ENCODE results near the gene GALR2.
"Not testable (repeated sequence)": the region's sequence is repeated elsewhere in the genome, so short reads cannot be mapped to it uniquely, and the experiment has no call there.

GALR2 gene, protein sequence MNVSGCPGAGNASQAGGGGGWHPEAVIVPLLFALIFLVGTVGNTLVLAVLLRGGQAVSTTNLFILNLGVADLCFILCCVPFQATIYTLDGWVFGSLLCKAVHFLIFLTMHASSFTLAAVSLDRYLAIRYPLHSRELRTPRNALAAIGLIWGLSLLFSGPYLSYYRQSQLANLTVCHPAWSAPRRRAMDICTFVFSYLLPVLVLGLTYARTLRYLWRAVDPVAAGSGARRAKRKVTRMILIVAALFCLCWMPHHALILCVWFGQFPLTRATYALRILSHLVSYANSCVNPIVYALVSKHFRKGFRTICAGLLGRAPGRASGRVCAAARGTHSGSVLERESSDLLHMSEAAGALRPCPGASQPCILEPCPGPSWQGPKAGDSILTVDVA

DNA sequence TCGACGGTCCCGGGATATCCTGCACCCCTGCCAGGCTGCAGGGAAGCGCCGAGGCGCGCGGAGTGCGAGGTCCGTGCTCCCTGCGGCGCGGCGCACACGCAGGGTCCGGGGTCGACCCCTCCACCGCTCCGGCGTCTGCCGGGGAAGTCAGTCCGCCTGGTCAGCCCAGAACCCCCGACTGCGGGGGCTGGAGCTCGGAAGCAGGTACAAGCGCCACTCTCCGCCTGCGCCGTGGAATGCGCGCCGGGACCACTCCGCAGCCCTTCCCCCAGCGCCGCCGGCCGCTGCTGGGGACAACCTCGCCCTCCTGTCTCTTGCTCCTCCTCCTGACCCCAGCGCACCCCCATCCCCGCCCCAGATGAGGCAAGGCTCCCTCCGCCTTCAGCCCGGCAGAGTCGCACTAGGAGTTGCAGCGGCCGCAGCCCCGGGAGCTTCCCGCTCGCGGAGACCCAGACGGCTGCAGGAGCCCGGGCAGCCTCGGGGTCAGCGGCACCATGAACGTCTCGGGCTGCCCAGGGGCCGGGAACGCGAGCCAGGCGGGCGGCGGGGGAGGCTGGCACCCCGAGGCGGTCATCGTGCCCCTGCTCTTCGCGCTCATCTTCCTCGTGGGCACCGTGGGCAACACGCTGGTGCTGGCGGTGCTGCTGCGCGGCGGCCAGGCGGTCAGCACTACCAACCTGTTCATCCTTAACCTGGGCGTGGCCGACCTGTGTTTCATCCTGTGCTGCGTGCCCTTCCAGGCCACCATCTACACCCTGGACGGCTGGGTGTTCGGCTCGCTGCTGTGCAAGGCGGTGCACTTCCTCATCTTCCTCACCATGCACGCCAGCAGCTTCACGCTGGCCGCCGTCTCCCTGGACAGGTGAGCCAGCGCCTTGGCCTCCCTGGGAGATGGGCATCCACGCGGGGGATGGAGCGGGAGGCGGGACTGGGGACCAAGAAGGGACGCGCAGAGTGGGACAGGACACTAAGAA is at the start of gene GALR2:
GALR2 (plus strand) TSS at position 392 of the 974 bp plus-strand sequence; CDS start at position 495, 103 bp downstream.
- DNase-seq: no peak

DNA sequence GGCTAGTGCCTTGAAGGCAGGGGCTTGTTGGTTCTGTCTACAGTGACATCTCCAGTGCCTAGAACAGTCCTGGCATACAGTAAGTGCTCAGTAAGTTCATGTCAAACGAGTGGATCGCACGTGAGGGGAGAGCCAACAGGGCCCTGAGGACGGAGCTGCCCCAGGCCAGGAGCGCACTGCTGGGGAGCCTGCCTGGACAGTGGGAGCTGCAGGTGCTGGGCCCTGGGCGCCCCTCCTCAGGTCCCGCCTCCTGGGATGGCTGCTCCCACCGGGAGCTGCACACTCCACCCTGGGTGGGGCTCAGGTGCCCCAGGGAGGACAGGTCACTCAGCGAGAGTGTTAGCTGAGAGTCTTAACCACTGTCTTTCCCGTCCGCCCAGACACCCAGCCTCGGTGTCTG is 49.3 kb upstream of the GALR2 start:
- DNase-seq: no peak

DNA sequence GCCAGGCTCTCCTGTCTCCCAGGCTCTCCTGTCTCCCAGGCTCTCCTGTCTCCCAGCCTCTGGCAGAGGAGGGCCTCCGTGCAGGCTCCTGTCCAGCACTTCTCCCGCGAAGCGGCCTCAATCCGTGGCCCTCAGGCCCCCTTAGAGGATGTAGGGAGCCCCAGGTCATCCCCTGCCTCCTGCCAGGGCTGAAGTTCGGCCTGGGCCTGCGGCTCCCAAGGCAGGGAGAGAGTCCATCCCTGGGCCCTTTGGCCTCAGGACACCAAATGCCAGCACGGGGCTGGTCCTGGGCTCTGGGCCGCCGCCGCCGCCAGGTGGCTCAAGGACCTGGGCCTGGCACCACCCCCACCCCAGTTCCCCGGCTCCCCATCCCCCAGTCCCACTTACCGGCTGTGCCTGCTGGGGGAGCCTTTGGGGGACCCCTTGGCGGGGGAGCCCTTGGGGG is 47.8 kb upstream of the GALR2 start:
- no peak for DNase-seq

DNA sequence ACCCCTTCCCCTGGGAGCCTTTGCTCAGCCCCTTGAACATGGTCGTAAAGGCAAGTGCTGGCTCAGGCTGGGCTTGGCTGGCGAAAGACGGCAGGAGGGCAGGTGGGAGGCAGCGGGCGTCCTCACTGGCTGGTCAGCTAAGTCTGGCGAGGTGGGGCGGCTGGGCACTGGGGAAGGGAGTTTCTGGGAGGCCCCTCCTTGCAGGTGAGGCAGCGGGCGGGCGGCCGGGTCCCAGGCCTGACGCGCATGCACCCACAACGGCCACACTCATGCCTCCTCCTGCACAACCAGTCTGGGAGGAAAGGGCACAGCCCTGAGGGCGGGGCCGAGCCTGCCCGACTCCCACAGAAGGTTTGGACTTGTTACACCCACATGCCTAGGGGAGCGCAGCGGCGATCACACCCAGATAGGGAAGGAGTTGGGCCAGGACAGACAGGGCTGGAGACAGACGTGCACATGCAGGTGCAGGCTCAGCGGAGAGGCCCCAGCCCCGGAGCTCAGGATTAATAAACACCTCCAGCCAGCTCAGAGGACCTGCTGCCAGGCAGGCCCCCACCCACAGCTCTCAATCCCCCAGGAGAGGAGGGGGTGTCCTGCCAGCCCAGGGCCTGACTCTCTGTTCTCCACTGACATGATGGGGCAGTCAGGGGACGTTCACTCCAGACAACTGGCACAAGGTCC is 47.3 kb upstream of the GALR2 start, which contains the start of gene EVPL:
EVPL (minus strand) TSS at position 148 of the 681 bp plus-strand sequence; CDS start at position 40, 108 bp downstream.
- DNase-seq: no peak

DNA sequence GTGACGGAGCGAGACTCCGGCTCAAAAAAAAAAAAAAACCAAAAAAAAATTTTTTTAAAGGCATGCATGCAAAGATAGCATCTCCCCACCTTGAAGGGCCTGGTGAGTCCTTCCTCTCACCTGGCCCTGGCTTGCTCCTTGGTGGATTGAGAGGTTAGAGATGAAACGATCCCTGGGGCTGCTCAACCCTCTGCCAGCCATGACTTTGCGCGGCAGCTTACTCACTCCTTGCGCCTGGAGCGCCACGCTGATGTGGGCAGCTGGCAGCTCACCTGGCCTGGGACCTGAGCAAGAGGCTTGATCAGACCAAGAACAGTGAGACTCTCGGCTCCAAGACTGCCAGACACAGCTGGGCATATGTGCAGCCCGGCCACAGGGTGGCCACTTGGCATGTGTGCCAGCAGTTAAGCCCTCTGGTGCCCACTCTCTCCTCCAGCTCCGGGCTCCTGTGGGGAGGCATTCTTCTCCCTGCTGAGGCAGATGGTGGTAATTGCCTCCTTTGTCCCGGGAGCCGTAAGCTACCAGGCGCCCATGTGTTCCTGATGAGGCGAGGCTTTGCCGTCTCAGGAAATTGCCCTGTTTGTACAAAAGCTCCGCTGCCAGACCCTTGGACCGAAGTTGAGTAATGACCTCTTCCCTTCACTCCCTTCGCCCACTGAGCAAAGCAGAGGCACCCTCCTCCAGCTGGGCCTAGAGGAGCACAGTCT is 42.4 kb upstream of the GALR2 start:
- no peak for DNase-seq

DNA sequence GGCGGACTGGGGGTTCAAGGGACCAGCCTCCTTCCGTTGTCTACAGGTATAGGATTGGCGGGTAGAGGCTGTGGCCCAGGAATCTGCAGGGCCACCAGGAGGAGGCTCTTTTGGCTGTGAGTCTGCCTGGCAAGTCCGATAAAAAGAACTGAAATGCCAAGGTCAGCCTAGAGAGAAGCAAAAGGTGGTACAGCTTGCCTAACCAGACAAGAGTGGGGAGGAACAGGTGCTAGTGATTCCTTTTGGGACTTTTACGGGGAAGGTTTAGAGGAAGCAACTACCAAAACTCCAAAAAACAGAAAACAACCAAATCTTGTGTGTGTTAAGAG is 41.8 kb upstream of the GALR2 start:
- no peak for DNase-seq

DNA sequence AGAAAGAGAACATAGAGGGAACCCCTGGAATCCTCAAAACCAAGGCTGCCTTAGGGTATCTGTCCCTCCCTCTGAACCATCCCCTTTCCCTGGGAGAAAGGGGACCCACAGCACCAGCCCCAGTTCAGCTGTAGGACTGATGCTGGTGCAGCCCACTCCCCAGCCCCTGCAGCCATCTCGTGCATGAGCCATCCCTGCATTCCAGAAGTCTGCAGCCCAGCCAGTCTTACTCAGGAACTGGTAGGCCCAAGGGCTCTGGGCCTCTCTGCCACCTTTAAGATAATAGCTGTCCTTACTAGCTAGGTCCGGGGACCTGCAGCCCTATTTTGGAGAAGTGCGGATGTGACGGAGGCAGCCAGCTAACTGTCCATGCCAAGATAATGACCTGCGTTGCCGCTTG is 41.4 kb upstream of the GALR2 start:
- DNase-seq: no peak

DNA sequence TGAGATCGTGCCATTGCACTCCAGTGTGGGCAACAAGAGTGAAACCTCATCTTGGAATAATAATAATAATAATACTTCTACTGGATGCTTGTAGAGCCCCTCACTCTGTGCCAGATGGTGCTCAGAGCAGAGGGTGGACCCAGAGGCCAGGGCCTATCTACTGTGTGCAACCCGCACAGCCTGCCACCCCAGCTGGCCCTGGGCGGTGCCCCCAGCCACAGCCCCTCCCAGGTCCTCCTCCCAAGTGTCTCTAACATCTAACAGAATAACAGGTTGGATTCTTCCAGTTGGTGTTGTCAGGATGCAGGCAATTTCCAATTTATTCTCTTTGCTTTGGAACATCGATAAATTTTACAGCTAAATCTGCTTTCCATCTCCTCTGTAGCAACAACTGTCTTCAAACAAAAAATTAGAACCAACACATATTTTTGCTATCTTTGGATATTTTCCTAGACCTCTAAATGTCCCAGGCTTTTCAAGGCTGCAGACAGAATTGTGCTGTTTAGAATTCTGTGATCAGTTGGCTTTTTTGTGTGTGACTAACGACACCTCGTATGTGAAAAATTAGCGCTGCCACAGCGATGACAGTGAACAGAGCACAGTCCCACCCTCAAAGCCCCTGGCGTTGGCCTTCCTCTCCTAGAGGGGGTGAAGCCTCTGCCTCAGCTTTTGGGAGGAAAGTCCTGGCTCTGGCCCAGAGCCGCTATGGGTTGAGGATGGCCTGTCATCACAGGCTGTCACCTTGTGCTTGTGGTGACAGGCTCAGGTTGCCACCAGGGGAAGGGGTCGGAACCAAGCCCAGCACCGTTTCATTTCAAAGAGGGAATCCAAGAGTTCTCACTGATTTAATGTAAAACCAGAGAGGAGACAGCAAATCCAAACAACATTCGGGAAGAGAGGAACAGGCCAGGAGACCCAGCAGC is 39.9 kb upstream of the GALR2 start:
- no peak for DNase-seq

DNA sequence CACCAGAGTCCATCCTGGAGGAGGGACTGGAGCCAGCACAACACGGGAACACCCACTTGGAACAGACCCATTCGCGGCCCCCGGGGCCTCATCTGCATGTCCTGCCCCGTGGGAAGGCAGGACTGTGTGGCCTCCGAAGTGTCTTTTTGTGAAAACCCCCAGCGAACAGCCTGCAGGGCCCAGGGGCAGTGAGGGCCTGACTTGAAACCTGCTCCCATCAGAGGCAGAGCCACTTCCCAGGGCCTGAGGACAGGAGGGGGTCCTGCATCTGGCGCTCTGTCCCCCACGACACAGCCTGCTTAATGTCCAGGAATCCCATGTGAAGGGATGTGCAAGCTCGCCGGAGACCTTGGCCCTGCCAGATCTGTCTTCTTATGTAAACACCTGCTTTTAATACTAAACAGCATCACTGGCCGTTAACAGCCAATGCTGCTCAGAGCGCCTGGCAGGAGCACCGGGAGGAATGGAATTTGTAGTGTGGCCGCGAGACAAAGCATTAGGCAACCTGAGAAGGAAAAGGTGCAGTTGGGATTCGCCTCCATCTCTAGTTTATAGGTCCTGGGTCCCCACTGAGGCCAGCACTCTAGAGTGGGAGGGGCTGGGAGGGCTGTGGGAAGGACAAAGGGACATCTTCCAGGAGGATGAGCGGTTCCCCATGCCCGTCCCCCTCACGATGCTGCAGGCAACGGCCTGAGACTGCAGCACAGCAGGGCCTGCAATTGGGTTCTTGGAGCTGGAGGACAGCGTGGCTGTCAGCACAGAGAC is 37.9 kb upstream of the GALR2 start:
- DNase-seq: no peak

DNA sequence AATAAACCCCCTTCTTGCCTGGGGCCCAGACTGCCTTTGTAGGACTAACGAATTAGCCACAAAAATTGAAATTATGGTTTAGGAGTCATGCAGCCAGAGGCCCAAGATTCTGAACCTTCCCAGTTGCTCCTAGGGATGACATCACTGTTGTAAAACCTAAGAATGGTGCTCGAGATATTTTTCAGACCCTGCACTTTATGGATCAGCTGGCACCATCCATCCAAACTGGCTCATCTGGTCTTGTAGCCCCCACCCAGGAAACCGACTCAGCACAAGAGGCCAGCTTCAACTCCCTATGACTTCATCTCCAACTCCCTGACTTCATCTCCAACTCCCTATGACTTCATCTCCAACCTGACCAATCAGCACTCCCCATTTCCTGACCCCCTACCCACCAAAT is 36.5 kb upstream of the GALR2 start:
- DNase-seq: no peak

DNA sequence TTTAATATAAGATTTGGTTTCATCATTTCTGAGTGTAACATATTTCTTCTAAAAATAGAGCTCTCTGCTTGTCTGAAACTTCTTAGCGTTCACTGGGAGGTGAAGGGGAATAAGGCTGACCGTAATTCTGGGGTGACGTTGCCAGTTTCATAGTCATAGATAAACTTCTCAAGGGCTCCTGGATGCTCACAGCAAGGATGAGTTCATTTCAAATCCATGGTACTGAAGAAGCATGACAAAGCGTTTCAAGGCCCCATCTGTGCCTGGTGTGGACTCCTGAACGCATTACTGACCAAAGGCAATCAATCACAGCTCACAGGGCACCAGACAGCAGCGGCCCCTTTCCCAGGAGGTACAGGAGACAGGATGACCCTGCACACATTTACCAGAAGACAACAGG is 35.5 kb upstream of the GALR2 start:
- DNase-seq: no peak

DNA sequence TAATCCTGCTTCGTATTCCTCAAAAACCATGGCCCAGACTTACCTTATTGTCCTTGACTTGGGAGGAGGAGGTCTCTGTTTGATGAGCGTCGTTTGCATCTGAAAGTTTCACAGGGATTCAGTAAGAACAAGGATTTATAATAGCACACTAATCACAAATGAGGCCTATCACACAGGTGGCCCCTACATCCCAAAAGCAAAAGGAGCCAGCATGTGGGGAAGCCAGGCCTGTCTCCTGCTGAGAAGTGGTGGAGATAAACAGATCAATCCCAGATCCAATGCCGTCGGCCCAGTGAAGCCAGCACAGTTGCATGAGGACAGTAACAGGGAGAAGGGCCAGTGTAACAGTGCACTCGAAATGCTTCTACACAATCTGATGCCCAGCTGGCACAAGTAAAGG is 34.2 kb upstream of the GALR2 start:
- DNase-seq: no peak

DNA sequence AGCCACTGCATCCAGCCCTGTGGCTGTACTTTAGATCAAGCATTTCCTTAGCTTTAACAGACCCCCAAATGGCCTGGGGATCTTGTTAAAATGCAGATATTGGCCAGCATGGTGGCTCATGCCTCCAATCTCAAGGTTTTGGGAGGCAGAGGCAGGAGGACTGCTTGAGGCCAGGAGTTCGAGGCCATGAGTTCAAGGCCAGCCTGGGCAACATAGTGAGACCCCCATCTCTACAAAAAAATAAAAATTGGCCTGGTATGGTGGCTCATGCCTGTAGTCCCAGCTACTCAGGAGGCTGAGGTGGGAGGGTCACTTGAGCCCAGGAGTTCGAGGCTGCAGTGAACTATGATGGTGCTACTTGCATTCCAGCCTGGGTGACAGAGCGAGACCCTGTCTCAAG is 31.7 kb upstream of the GALR2 start:
- not testable (repeated sequence) for DNase-seq

DNA sequence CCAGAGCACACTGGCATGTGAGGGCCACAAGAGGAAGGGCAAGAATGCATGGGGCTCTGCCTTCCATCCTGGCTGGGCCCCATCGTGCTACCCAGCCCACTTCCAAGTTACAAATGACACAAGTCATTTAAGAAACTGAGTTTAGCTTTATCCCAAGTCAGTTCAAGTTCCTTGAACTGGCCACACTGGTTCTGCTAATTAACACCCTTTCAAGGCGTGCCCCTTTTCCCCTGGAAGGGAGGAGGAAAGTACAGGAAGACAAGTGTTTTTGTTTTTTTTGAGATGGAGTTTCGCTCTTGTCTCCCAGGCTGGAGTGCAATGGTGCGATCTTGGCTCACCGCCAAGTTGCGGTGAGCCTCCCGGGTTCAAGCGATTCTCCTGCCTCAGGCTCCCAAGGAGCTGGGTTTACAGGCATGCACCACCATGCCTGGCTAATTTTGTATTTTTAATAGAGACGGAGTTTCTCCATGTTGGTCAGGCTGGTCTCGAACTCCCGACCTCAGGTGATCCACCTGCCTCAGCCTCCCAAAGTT is 30.0 kb upstream of the GALR2 start:
- not testable (repeated sequence) for DNase-seq

DNA sequence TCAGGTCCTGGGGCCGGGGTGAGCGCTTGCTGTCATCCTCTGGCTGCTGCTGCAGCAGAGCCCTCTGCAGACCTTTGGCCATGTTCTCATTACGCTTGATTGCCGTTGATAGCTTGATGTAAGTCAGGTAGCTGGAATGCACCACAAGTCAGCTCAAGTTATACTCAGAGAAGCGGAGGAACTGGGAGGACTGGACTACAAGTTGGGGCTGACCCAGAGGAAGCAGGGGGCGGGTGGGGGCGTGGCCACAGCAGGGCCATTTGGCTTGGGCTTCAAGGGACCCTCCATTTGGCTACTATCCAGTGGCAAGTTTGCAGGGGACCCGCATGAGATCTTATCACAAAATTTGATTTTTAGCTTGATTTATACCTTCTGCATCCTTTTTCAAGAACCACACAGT is 28.5 kb upstream of the GALR2 start:
- no peak for DNase-seq

DNA sequence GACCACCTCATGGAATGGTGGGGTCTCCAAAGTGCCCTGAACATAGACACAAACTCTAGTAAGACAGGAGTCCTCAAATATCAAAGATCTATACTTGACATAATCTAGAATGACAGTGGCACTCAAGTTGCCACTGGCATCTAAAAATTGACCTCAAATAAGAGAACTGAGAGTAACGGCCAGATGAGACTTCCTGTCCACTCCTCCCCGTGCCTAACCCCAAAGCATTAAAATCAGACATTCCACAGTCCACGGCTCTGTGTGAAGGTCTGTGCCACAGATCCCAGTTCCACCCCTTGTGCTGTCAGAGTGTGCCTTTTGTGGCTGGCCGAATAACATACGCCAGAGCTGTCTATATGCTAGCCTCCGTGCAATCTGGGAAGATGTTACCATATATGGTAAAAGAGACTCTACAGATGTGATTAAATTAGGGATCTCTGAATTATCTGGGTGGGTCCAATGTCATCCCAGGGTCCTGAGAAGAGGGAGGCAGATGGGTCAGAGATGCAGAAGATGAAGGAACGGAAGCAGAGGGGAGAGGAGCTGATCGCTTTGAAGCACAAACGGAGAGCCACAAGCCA is 26.5 kb upstream of the GALR2 start:
- no peak for DNase-seq

DNA sequence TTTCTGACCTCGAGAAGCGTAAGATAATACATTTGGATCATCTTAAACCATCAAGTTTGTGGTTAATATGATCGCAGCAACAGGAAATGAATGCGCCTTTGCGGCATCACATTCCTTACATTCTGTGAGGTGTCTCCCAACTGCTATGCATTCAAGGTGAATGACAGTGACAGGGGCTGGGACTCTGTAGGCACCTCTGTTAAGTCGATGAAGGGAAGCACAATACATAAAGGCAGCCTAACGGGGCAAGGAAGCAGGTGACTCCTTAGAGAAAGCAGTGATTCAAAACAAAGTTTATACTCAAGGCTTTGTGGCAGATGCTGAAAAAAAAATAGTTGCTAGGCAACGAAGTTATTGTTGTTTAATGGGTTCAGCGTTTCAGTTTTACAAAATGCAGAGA is 25.9 kb upstream of the GALR2 start:
- DNase-seq: no peak

DNA sequence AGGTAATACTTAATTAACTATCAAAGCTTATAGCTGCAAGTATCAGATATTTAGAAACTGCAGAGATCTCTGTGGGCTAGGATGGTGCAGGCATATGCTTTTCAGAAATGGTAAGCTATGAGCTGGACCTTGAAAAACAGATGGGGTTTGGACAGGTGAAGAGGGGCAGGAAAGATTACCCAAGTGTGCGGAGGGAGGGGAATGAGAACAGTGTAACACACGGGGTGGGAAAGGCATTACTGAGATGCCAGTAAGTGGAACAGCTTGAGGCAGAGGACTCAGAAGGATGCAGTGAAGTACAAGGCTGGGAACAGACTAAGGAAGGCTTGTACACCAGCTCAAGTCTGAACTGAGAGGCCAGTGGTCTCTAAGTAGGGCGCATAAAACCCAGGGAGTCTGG is 25.3 kb upstream of the GALR2 start:
- no peak for DNase-seq

DNA sequence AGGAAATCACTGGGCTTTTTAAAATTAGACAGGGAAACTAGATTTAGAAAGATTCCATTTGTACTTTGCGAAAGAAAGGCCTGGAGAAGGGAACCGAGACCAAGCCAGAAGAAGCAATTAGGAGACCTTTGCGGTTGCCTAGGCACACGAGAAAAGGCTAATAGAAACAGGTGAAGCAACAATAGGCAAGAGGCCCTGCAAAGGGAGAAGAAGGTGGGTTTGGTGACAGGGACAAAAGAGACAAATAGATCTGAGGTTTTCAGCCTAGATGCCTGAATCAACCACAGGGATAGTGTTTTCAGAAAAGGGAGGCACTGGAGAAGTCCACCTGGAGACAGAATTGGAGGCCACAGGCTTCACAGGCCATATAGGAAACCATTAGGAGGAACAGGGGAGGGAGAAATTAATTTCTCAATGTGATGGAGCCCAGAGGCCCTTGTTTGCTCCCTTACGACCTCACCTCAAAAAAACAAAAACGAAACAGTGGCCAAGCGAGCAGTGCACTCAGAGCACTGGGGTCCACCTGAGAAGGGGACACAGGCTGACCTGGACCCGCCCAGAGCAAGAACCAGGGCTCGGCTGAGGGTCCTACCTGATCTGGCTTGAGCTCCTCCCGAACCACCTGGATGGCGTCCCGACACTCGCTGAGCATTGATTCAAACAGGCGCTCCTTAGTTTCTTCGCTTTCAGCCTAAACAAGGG is 24.6 kb upstream of the GALR2 start:
- DNase-seq: no peak

Data from activated effector memory CD4-positive, alpha-beta T cell treated with anti-CD3 and anti-CD28 coated beads, Interleukin-2, amount 50 U/mL, for 16 hours (primary cell).